HCT116 (cell line): ENCODE data around the gene DCAF8L2.

ENCODE experiments used
- ATF3 ChIP-seq: IDR thresholded peaks from 2 replicates; pipeline ENCODE4 v1.6.1; 2012
- POLR2A ChIP-seq: IDR thresholded peaks from 2 replicates; pipeline ENCODE4 v1.7.0; 2011; ENCODE audit warnings: borderline replicate concordance; ENCODE audit not compliant: insufficient read depth, insufficient read length; ENCODE audit errors: extremely low read depth
- RAD21 ChIP-seq: IDR thresholded peaks from 2 replicates; pipeline ENCODE4 v1.6.1; 2012; ENCODE audit warnings: low read depth, mild to moderate bottlenecking
- TF ChIP-seq, protein P1 (sequence below), 3 experiments: fragments of 200-600 bp in 1 of 3; sonication (generic) in 1 of 3; IDR thresholded peaks in 2 of 3; conservative IDR thresholded peaks in 1 of 3; 2 replicates each; pipeline ENCODE4 v1.5.1; 2012 to 2017; ENCODE audit warnings: low read depth in 2 of 3, low read length in 2 of 3, antibody characterized with exemption in 1 of 3, borderline replicate concordance in 1 of 3, control low read depth in 1 of 3, mild to moderate bottlenecking in 1 of 3, mixed read lengths in 1 of 3, mixed run types in 1 of 3, moderate library complexity in 1 of 3; ENCODE audit not compliant: insufficient read depth in 1 of 3

DNA sequence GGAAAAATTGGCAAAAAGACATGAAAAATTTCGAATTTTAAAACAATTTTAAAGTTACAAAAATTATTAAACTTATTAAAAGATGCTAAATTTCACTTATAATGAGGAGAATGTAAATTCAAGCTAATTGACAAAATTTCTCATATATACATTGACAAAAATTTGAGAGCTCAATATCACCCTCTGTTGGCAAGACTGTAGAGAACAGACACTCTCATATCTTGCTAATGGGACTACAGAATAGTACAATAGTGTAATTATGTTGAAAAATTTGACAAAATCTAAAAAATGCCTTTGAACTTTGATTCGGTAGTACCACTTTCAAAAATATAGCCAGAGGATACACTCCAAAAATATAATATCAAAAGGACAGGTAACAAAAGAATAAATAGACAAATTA, 29.8 kb downstream of the DCAF8L2 start:
- TF ChIP-seq ATF3 (no peak), POLR2A (no peak), RAD21 (no peak)
- TF ChIP-seq, protein P1, sequence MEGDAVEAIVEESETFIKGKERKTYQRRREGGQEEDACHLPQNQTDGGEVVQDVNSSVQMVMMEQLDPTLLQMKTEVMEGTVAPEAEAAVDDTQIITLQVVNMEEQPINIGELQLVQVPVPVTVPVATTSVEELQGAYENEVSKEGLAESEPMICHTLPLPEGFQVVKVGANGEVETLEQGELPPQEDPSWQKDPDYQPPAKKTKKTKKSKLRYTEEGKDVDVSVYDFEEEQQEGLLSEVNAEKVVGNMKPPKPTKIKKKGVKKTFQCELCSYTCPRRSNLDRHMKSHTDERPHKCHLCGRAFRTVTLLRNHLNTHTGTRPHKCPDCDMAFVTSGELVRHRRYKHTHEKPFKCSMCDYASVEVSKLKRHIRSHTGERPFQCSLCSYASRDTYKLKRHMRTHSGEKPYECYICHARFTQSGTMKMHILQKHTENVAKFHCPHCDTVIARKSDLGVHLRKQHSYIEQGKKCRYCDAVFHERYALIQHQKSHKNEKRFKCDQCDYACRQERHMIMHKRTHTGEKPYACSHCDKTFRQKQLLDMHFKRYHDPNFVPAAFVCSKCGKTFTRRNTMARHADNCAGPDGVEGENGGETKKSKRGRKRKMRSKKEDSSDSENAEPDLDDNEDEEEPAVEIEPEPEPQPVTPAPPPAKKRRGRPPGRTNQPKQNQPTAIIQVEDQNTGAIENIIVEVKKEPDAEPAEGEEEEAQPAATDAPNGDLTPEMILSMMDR (IDR thresholded peaks at IDR 0.05 in 2 of 3, conservative IDR thresholded peaks at IDR 0.05 in 1 of 3; ENCODE audit: borderline replicate concordance in 1 of 3, insufficient read depth in 1 of 3, low read depth in 2 of 3, low read length in 2 of 3) = peak; percentile 10 to 45 (median 43); a peak in 4 of 6 replicates
